RWPE2 (cell line): ENCODE results near the gene RAP1GAP2.

Experiments used
- ATAC-seq: fragments of 200-7000 bp; cut with Tn5 transposase; 3 replicates; pipeline ENCODE4 v1.9.1; 2021; ENCODE audit warnings: low read depth
- DNase-seq: peaks from one replicate; pipeline ENCODE4 v3.0.0-alpha.2; 2020; ENCODE audit warnings: low spot score
- H3K27ac ChIP-seq: fragments of 450-650 bp; 2 replicates; pipeline ENCODE4 v1.5.1; 2017; ENCODE audit warnings: mild to moderate bottlenecking; ENCODE audit not compliant: poor library complexity, severe bottlenecking
- H3K27me3 ChIP-seq: fragments of 250-450 bp; sonication (Bioruptor Pico); 2 replicates; pipeline ENCODE4 v1.5.1; 2021; ENCODE audit warnings: mild to moderate bottlenecking, moderate library complexity; ENCODE audit not compliant: insufficient read depth, poor library complexity, severe bottlenecking
- H3K36me3 ChIP-seq: fragments of 250-450 bp; sonication (Bioruptor Pico); 2 replicates; pipeline ENCODE4 v1.5.1; 2020; ENCODE audit warnings: low read depth, mild to moderate bottlenecking, moderate library complexity
- H3K4me1 ChIP-seq: fragments of 250-450 bp; sonication (Bioruptor Pico); 2 replicates; pipeline ENCODE4 v1.5.1; 2021; ENCODE audit warnings: mild to moderate bottlenecking, moderate library complexity; ENCODE audit not compliant: insufficient read depth, poor library complexity, severe bottlenecking
- H3K4me3 ChIP-seq: fragments of 250-450 bp; sonication (Bioruptor Pico); 2 replicates; pipeline ENCODE4 v1.5.1; 2021; ENCODE audit warnings: mild to moderate bottlenecking, moderate library complexity; ENCODE audit not compliant: severe bottlenecking
- H3K9me3 ChIP-seq: fragments of 250-450 bp; sonication (Bioruptor Pico); 2 replicates; pipeline ENCODE4 v1.5.1; 2021; ENCODE audit warnings: mild to moderate bottlenecking, moderate library complexity; ENCODE audit not compliant: severe bottlenecking
- CTCF ChIP-seq: fragments of 450-650 bp; IDR thresholded peaks from one replicate; pipeline ENCODE4 v1.5.1; 2017; ENCODE audit warnings: mild to moderate bottlenecking, moderate library complexity; ENCODE audit not compliant: poor library complexity, severe bottlenecking

The RAP1GAP2 gene

GRCh38 chr17:2902546-2902945 lies 106.3 kb downstream of the RAP1GAP2 start:
- ATAC-seq (no peak), DNase-seq (no peak)
- H3K4me1 ChIP-seq: no peaks in the 10 kb centered on the region
- no peak for TF ChIP-seq CTCF
- no peaks in the 10 kb centered on the region for H3K27me3 ChIP-seq
- H3K4me3 ChIP-seq: no peak overlapping the region
- peaks cover 13% of the 10 kb centered on the region; the same call in 1 of the 2 replicates for H3K36me3 ChIP-seq
- H3K27ac ChIP-seq: no peak overlapping the region
- no peaks in the 10 kb centered on the region for H3K9me3 ChIP-seq

- Histone ChIP-seq H3K4me1 (no peaks in the 10 kb centered on the region), H3K9me3 (no peaks in the 10 kb centered on the region), H3K27me3 (no peaks in the 10 kb centered on the region), H3K4me3 (no peak overlapping the region), H3K27ac (no peak overlapping the region), H3K36me3 (peaks cover 17% of the 10 kb centered on the region; the same call in 1 of the 2 replicates)
- no peak for TF ChIP-seq CTCF
- no peak for ATAC-seq
- no peak for DNase-seq
Measured at GRCh38 chr17:2903193-2903974, 107.1 kb downstream of the RAP1GAP2 start.

GRCh38 chr17:2904135-2904534 lies 107.9 kb downstream of the RAP1GAP2 start:
- no peaks in the 10 kb centered on the region for H3K4me1 ChIP-seq
- no peak for ATAC-seq
- no peak overlapping the region for H3K27ac ChIP-seq
- H3K36me3 ChIP-seq: peaks cover 17% of the 10 kb centered on the region; the same call in 1 of the 2 replicates
- no peak overlapping the region for H3K4me3 ChIP-seq
- no peak for TF ChIP-seq CTCF
- DNase-seq: no peak
- no peaks in the 10 kb centered on the region for H3K27me3 ChIP-seq
- H3K9me3 ChIP-seq: no peaks in the 10 kb centered on the region

GRCh38 chr17:2905269-2905668 lies 109.0 kb downstream of the RAP1GAP2 start:
- no peak for ATAC-seq
- TF ChIP-seq CTCF: no peak
- no peak overlapping the region for H3K27ac ChIP-seq
- no peak overlapping the region for H3K4me3 ChIP-seq
- DNase-seq: no peak
- peaks cover 17% of the 10 kb centered on the region; the same call in 1 of the 2 replicates for H3K36me3 ChIP-seq
- no peaks in the 10 kb centered on the region for H3K4me1 ChIP-seq
- H3K9me3 ChIP-seq: no peaks in the 10 kb centered on the region
- no peaks in the 10 kb centered on the region for H3K27me3 ChIP-seq
